ENCODE data around the gene GPR18. TPM values are rescaled to one million over a fixed set of nuclear protein-coding genes. Genes with fewer than 3 reads are reported as not detected.
A peak's percentile ranks its signal among the peaks of the same experiment; 100 is the strongest.

Gene GPR18
- total RNA-seq, 1 experiment from 2014 or later = not detected

DNA sequence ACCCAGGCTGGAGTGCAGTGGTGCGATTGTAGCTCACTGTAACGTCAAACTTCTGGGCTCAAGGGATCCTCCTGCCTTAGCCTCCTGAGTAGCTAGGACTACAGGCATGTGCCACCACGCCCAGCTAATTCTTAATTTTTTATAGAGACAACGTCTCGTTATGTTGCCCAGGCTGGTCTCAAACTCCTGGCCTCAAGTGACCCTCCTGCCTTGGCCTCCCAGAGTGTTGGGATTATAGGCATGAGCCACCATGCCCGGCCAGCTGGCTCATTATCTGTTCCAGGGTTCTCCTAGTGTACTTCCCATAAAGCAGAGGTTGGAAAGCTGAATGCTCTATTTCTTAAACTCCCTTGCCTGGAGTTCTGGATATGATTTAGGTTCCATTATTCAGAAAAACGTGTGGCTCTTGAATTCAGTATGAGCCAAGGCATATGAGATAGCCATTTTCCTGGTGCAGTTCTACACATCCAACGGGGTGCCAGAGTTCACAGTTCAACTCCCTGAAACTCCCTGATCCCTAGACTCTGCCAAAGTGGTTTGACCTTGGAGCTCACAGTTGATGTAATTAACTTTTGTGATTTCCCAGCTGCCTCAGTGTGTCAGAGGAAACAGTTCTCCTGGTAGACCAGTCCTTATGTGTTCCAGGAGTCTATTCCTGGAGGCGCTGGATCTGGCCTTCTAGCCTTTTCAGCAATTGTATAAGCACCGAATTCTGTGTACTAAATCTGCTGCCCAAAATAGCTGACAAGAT lies 27.4 kb upstream of the GPR18 start:
- Histone ChIP-seq H3K27ac (no peak overlapping the region), H3K27me3 (replicated peaks) (no peaks in the 10 kb centered on the region), H3K4me3 (no peak overlapping the region), H3K36me3 (peaks cover 8% of the 10 kb centered on the region), H3K9me3 (replicated peaks) (no peaks in the 10 kb centered on the region), H3K4me1 (replicated peaks) (peaks cover 10% of the 10 kb centered on the region)
- DNase-seq (ENCODE audit: low read depth in 1 of 2, low spot score in 2 of 2) = peak in 1 of 2 experiments; percentile 60

DNA sequence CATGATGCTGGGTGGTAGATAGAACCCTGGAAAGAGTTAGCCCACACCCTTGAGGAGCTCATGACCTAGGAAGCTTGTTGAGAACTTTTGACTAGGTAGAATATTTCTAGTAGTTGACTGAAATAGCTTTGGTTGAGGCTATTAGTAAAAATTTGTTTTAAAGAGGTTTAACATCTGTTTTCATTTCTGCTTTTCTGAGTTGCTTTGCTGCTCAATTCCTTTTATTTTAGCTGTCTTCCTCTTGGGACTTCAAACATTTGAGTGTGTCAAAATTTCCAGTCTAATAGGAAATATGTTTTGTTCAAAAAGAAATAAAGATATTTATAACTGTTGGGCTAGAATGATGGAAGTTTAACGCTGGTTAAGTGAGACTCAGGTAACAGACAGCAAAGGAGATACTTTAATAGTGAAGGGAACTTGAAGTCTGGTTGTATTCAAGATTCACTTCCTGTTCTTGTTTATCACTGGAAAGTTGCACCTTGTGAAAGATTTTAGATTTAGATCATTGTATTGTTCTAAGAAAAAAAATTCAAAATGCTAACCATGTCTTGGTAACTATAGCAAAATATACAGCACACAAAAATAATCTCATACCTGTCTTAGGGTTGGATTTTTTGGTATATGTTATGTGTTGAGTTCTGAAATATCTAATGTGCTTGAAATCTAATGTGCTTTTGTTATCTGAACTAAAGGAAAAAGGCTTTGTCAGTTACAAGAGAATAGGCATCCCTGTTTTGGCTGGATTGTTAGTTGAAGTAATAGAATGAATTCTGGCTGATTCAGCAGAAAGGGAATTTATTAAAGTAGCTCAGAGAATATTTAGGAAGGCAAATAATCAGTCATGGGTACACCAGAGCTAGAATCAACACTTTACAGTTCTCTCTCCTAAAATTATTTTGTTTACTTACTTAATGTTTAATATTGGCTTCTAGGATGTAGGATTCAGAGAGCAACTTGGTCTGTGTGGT lies 24.4 kb upstream of the GPR18 start:
- Histone ChIP-seq H3K4me3 (no peak overlapping the region), H3K36me3 (peaks cover 6% of the 10 kb centered on the region), H3K27ac (no peak overlapping the region), H3K27me3 (replicated peaks) (no peaks in the 10 kb centered on the region), H3K4me1 (replicated peaks) (peaks cover 18% of the 10 kb centered on the region), H3K9me3 (replicated peaks) (no peaks in the 10 kb centered on the region)
- no peak for DNase-seq (ENCODE audit: low read depth in 1 of 2, low spot score in 2 of 2)

GRCh38 chr13:99281811-99282263 lies 23.7 kb upstream of the GPR18 start:
- Histone ChIP-seq H3K27me3 (replicated peaks) (no peaks in the 10 kb centered on the region), H3K4me1 (replicated peaks) (peaks cover 18% of the 10 kb centered on the region), H3K36me3 (peaks cover 6% of the 10 kb centered on the region), H3K9me3 (replicated peaks) (no peaks in the 10 kb centered on the region), H3K4me3 (no peak overlapping the region), H3K27ac (no peak overlapping the region)
- peak in 1 of 2 experiments; percentile 71 for DNase-seq (ENCODE audit: low read depth in 1 of 2, low spot score in 2 of 2)

GRCh38 chr13:99280166-99280565 lies 22.0 kb upstream of the GPR18 start:
- no peak overlapping the region for H3K27ac ChIP-seq
- H3K4me1 ChIP-seq (replicated peaks) = peaks cover 18% of the 10 kb centered on the region
- no peaks in the 10 kb centered on the region for H3K9me3 ChIP-seq (replicated peaks)
- no peaks in the 10 kb centered on the region for H3K27me3 ChIP-seq (replicated peaks)
- peaks cover 6% of the 10 kb centered on the region for H3K36me3 ChIP-seq
- no peak overlapping the region for H3K4me3 ChIP-seq
- peak; percentile 54 to 70 for DNase-seq (ENCODE audit: low read depth in 1 of 2, low spot score in 2 of 2)

DNA sequence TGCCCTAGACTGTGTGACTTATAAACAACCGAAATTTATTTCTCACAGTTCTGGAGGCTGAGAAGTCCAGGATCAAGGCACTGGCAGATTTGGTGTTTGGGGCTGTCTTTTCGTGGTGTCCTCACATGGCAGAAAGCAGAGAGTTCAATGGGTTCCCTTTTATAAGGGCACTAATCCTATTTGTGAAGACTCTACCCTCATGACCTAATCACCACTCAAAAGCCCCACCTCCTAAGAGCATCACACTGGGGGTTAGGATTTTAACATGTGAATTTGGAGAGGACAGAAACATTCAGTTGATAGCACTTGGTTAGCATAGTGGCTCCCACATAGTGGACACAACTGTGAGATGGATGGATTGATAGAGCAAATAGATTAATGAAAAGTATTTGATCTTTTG lies 21.5 kb upstream of the GPR18 start:
- Histone ChIP-seq H3K27ac (no peak overlapping the region), H3K27me3 (replicated peaks) (no peaks in the 10 kb centered on the region), H3K9me3 (replicated peaks) (no peaks in the 10 kb centered on the region), H3K4me1 (replicated peaks) (peaks cover 18% of the 10 kb centered on the region), H3K36me3 (peaks cover 6% of the 10 kb centered on the region), H3K4me3 (no peak overlapping the region)
- DNase-seq (ENCODE audit: low read depth in 1 of 2, low spot score in 2 of 2) = peak in 1 of 2 experiments; percentile 53

DNA sequence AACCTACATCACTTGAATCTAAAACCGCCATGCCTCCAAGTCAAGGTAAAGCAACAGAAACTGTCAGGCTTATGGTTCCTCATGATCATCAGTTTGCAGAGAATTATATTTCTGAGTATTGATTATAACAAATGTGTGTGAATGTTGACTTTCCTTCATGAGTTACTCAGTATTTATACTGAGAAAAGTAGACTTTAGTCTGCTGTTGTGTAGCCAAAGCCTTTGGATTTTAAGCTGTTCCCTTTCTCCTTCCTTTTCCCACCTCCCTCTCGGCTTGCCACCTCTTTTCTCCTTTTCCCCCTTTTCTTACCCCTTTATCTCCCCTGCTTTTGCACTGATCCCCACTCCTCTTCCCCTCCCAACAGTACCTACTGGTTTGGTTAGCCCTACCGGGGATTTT lies 20.7 kb upstream of the GPR18 start:
- no peak for DNase-seq (ENCODE audit: low read depth in 1 of 2, low spot score in 2 of 2)
- H3K4me3 ChIP-seq = no peak overlapping the region
- peaks cover 16% of the 10 kb centered on the region for H3K4me1 ChIP-seq (replicated peaks)
- H3K27me3 ChIP-seq (replicated peaks) = no peaks in the 10 kb centered on the region
- peaks cover 6% of the 10 kb centered on the region for H3K36me3 ChIP-seq
- no peaks in the 10 kb centered on the region for H3K9me3 ChIP-seq (replicated peaks)
- H3K27ac ChIP-seq = no peak overlapping the region

DNA sequence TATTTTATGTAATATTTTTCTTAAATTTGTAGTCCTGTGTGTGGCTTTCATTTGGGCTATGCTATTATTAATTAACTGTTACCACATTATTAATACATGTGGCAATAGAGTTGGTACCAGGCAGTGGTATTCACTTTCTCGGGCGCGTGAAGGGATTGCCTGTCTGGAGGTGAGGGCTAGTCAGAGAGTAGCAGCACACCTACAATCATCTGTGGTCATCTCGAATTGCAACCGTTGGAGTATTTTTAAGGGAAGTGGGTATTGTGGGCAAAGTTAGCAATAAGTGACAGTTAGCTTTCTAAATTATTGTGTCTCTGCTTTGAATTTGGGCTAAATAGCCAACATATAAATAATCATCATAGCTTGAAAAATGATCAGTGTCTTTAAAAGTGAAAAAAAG lies 20.0 kb upstream of the GPR18 start:
- peaks cover 6% of the 10 kb centered on the region for H3K36me3 ChIP-seq
- H3K27ac ChIP-seq = no peak overlapping the region
- DNase-seq (ENCODE audit: low read depth in 1 of 2, low spot score in 2 of 2) = peak in 1 of 2 experiments; percentile 54
- H3K9me3 ChIP-seq (replicated peaks) = no peaks in the 10 kb centered on the region
- H3K4me3 ChIP-seq = no peak overlapping the region
- no peaks in the 10 kb centered on the region for H3K27me3 ChIP-seq (replicated peaks)
- peaks cover 11% of the 10 kb centered on the region for H3K4me1 ChIP-seq (replicated peaks)

GRCh38 chr13:99277629-99278028 lies 19.4 kb upstream of the GPR18 start:
- DNase-seq (ENCODE audit: low read depth in 1 of 2, low spot score in 2 of 2) = peak in 1 of 2 experiments; percentile 55
- no peak overlapping the region for H3K27ac ChIP-seq
- H3K4me1 ChIP-seq (replicated peaks) = peaks cover 8% of the 10 kb centered on the region
- peaks cover 6% of the 10 kb centered on the region for H3K36me3 ChIP-seq
- no peaks in the 10 kb centered on the region for H3K27me3 ChIP-seq (replicated peaks)
- H3K4me3 ChIP-seq = no peak overlapping the region
- peaks cover under 1% of the 10 kb centered on the region for H3K9me3 ChIP-seq (replicated peaks)

- Histone ChIP-seq H3K27me3 (replicated peaks) (no peaks in the 10 kb centered on the region), H3K4me1 (replicated peaks) (peaks cover 8% of the 10 kb centered on the region), H3K4me3 (no peak overlapping the region), H3K27ac (no peak overlapping the region), H3K9me3 (replicated peaks) (peaks cover 8% of the 10 kb centered on the region), H3K36me3 (peaks cover 11% of the 10 kb centered on the region)
- peak in 1 of 2 experiments; percentile 64 for DNase-seq (ENCODE audit: low read depth in 1 of 2, low spot score in 2 of 2)
Measured at GRCh38 chr13:99276706-99277105, 18.5 kb upstream of the GPR18 start.

DNA sequence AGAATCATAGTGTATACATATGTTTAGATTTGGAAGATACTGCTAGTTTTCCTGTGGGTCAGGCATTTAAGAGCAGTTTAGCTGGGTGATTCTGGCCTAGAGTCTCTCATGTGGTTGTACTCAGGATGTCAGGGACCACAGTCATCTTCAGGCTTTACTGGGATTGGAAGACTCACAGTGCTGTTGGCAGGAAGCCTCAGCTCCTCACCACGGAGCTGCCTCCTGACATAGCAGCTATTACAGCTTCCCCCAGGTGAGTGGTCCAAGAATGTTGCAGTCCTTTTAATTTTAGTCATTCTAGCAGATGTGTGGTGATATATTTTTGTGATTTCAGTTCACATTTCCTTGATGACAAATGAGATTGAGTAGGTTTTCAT lies 16.9 kb upstream of the GPR18 start:
- peaks cover 4% of the 10 kb centered on the region for H3K4me1 ChIP-seq (replicated peaks)
- peaks cover 8% of the 10 kb centered on the region for H3K9me3 ChIP-seq (replicated peaks)
- H3K27ac ChIP-seq = no peak overlapping the region
- H3K4me3 ChIP-seq = no peak overlapping the region
- H3K36me3 ChIP-seq = peaks cover 6% of the 10 kb centered on the region; the same call in 1 of the 2 replicates
- H3K27me3 ChIP-seq (replicated peaks) = no peaks in the 10 kb centered on the region
- DNase-seq (ENCODE audit: low read depth in 1 of 2, low spot score in 2 of 2) = peak in 1 of 2 experiments; percentile 62

- Histone ChIP-seq H3K9me3 (replicated peaks) (peaks cover 8% of the 10 kb centered on the region), H3K36me3 (peaks cover 5% of the 10 kb centered on the region; the same call in 1 of the 2 replicates), H3K4me1 (replicated peaks) (no peaks in the 10 kb centered on the region), H3K27me3 (replicated peaks) (no peaks in the 10 kb centered on the region), H3K27ac (no peak overlapping the region), H3K4me3 (no peak overlapping the region)
- peak in 1 of 2 experiments; percentile 52 for DNase-seq (ENCODE audit: low read depth in 1 of 2, low spot score in 2 of 2)
Measured at GRCh38 chr13:99273128-99273527, 14.9 kb upstream of the GPR18 start.

DNA sequence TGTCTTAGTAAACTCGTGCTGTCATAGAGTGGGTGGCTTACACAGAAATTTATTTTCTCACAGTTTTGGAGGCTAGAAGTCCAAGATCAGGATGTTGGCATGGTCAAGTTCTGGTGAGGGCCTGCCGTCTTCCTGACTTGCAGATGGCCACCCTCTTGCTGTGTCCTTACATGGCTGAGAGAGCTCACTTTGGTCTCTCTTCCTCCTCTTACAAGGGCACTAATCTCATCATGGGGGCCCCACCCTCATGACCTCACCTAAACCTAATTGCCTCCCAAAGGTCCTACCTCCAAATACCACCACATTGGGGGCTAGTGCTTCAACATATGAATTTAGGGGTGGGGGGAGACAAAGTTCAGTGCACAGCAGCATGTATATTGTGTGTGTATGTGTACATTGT lies 14.3 kb upstream of the GPR18 start:
- peaks cover 8% of the 10 kb centered on the region; the same call in 1 of the 2 replicates for H3K36me3 ChIP-seq
- no peak overlapping the region for H3K27ac ChIP-seq
- H3K9me3 ChIP-seq (replicated peaks) = peaks cover 8% of the 10 kb centered on the region
- H3K4me1 ChIP-seq (replicated peaks) = no peaks in the 10 kb centered on the region
- H3K4me3 ChIP-seq = no peak overlapping the region
- peak in 1 of 2 experiments; percentile 64 for DNase-seq (ENCODE audit: low read depth in 1 of 2, low spot score in 2 of 2)
- no peaks in the 10 kb centered on the region for H3K27me3 ChIP-seq (replicated peaks)

- H3K4me1 ChIP-seq (replicated peaks) = no peaks in the 10 kb centered on the region
- peak in 1 of 2 experiments; percentile 68 for DNase-seq (ENCODE audit: low read depth in 1 of 2, low spot score in 2 of 2)
- H3K9me3 ChIP-seq (replicated peaks) = peaks cover 8% of the 10 kb centered on the region
- peaks cover 8% of the 10 kb centered on the region; the same call in 1 of the 2 replicates for H3K36me3 ChIP-seq
- H3K27ac ChIP-seq = no peak overlapping the region
- H3K27me3 ChIP-seq (replicated peaks) = no peaks in the 10 kb centered on the region
- no peak overlapping the region for H3K4me3 ChIP-seq
Measured at GRCh38 chr13:99271249-99271648, 13.1 kb upstream of the GPR18 start.

DNA sequence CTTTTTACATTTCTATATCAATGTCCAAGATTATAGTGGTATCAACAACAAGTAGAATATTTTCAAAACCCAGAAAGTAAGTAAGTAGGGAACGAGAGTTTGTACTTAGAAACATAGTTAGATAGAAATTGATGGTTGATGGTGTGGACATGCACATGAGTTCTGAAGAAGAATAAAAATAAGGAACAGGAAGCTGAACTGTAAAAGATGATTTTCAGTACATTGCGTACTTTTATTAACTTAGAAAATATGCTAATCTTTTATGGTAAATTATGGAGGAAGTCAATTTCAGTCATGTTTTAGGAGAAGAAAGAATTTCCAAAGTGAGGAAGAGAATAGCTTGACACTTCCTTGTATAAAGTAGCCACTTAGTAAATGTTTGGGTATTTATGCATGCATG lies 12.3 kb upstream of the GPR18 start:
- Histone ChIP-seq H3K4me1 (replicated peaks) (no peaks in the 10 kb centered on the region), H3K27ac (no peak overlapping the region), H3K36me3 (peaks cover 8% of the 10 kb centered on the region; the same call in 1 of the 2 replicates), H3K27me3 (replicated peaks) (no peaks in the 10 kb centered on the region), H3K9me3 (replicated peaks) (peaks cover 8% of the 10 kb centered on the region), H3K4me3 (no peak overlapping the region)
- DNase-seq (ENCODE audit: low read depth in 1 of 2, low spot score in 2 of 2) = no peak
